Smooth muscle cell (in vitro differentiated cells): ENCODE data around the gene IFIT2. TPM values are rescaled to one million over a fixed set of nuclear protein-coding genes. Genes with fewer than 3 reads are reported as not detected.
A peak's percentile ranks its signal among the peaks of the same experiment; 100 is the strongest.
"Not testable (repeated sequence)": the region's sequence is repeated elsewhere in the genome, so short reads cannot be mapped to it uniquely, and the experiment has no call there.

Experiments used
- DNase-seq: peaks from one replicate; lab custom pipeline; 2025; ENCODE audit not compliant: unreplicated experiment; lab: John Stamatoyannopoulos, UW
- H2AFZ ChIP-seq: fragments of 200-600 bp; sonication (generic); 2 replicates; pipeline ENCODE4 v1.6.0; 2016; ENCODE audit warnings: antibody characterized with exemption, low read depth, mild to moderate bottlenecking
- H3F3A ChIP-seq: fragments of 200-600 bp; sonication (generic); 2 replicates; pipeline ENCODE4 v1.6.0; 2017; ENCODE audit warnings: antibody characterized with exemption, low read depth
- H3K27ac ChIP-seq: fragments of 200-600 bp; sonication (generic); 2 replicates; pipeline ENCODE4 v1.5.1; 2016; ENCODE audit warnings: low read depth, mild to moderate bottlenecking
- H3K27me3 ChIP-seq: fragments of 200-600 bp; sonication (generic); 2 replicates; pipeline ENCODE4 v1.6.1; 2016; ENCODE audit warnings: low read depth, mild to moderate bottlenecking
- H3K36me3 ChIP-seq: fragments of 200-600 bp; sonication (generic); 2 replicates; pipeline ENCODE4 v1.5.1; 2016; ENCODE audit warnings: low read depth
- H3K4me1 ChIP-seq: fragments of 200-600 bp; sonication (generic); 2 replicates; pipeline ENCODE4 v1.5.1; 2016; ENCODE audit warnings: low read depth
- H3K4me2 ChIP-seq: fragments of 200-600 bp; sonication (generic); 2 replicates; pipeline ENCODE4 v1.6.0; 2016; ENCODE audit warnings: mild to moderate bottlenecking
- H3K4me3 ChIP-seq: fragments of 200-600 bp; sonication (generic); 2 replicates; pipeline ENCODE4 v1.5.1; 2016; ENCODE audit warnings: mild to moderate bottlenecking
- H3K79me2 ChIP-seq: fragments of 200-600 bp; sonication (generic); 2 replicates; pipeline ENCODE4 v1.6.0; 2016; ENCODE audit warnings: low read depth, mild to moderate bottlenecking
- H3K9ac ChIP-seq: fragments of 200-600 bp; sonication (generic); 2 replicates; pipeline ENCODE4 v1.6.0; 2016; ENCODE audit warnings: low read depth
- H3K9me3 ChIP-seq: fragments of 200-600 bp; sonication (generic); replicated peaks from 2 replicates; pipeline ENCODE4 v1.5.1; 2016; ENCODE audit warnings: low read depth
- H4K20me1 ChIP-seq: fragments of 200-600 bp; sonication (generic); 2 replicates; pipeline ENCODE4 v1.6.0; 2016; ENCODE audit warnings: low read depth
- WGBS: methylation state at CpG from one replicate; pipeline ENCODE4 v1.1.7; 2016; ENCODE audit warnings: low lambda C conversion rate; 5-methylcytosine and 5-hydroxymethylcytosine counted together
- polyA plus RNA-seq: library from polyadenylated mRNA; unstranded; fragments of >200 nt; fragmentation: Nextera tagmentation; extraction: Ambion mirVana; gene quantifications from 2 replicates; pipeline ENCODE4 v1.2.1, GENCODE V29; 2016
- total RNA-seq: library from RNA; depleted of rRNA; stranded (reverse); fragments of >200 nt; gene quantifications from 2 replicates; pipeline ENCODE4 v1.2.3, GENCODE V29; 2014
- TF ChIP-seq, protein P1 (sequence below): fragments of 200-600 bp; sonication (generic); IDR thresholded peaks from 2 replicates; pipeline ENCODE4 v1.5.1; 2017; ENCODE audit warnings: borderline replicate concordance, mild to moderate bottlenecking, antibody characterized with exemption; ENCODE audit not compliant: insufficient read depth, poor library complexity, severe bottlenecking

IFIT2 gene
- total and polyA plus RNA-seq, 2 experiments from 2014 or later, result 0.27 to 1.5 TPM

DNA sequence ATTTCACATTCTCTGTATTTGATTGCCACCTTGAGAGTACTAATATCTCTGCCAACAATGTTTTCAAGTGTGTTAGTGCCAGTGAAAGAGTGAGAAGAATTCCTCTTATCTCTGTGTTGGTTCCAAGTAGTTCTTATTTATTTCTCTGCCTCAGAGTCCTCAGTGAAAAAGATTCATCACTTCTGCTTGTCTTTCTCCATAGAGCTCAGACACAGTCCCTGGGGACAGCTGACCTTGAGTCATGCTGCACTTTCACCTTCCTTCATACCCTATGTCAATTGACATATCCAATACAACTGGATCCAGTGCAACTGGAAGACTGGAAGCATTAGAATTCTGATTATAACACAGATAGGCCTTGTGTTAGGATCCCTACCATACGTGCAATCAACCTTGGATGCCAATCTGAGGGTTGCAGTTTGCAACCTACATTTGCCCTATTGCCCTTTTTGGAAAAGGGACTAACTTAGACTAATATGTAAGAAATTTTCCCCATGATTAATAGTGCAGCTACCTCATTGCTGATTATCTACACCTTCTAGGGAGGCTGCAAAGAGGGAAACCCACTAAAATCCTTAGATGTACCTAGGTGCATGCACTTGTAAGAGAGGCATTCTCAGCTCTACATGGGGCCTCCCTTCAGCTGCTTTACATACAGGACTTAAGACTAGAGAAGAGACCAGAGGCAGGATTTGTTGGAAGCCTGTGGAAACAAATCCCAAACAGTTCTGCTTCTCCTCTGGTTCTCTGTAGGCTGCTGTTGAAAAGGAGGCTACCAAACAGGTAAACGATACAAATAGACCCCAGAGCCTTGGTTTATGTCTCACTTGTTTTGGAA lies 8.4 kb downstream of the IFIT2 start:
- WGBS, result 83% methylated on average over 2 of the region's 2 CpGs
- H3K79me2 ChIP-seq, result no peaks in the 10 kb centered on the region

DNA sequence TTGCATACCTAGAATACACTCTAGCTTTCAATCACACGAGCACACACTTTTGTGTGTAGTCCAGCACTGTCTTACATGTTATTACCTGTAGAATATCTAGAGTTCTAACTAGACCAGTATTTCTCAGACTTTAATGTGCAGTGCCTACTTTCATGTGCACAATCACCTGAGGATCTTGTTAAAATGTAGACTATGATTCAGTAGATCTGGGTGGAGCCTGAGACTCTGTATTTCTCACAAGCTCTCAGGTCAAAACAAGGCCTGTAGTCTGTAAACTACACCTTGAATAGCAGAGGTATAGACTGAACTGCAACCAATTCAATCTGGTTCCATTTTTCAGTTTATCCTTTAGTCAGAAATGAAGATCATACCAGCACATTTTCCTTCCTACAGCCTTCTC lies 11.1 kb downstream of the IFIT2 start:
- Histone ChIP-seq H3F3A (no peaks in the 10 kb centered on the region), H3K4me1 (no peaks in the 10 kb centered on the region), H2AFZ (no peak overlapping the region), H4K20me1 (no peaks in the 10 kb centered on the region), H3K79me2 (no peaks in the 10 kb centered on the region), H3K9me3 (no peaks in the 10 kb centered on the region), H3K4me2 (no peak overlapping the region), H3K27ac (no peak overlapping the region), H3K4me3 (no peak overlapping the region), H3K36me3 (no peaks in the 10 kb centered on the region), H3K27me3 (no peaks in the 10 kb centered on the region), H3K9ac (no peak overlapping the region)
- WGBS, result 90% methylated on average over 1 of the region's 1 CpG
- no peak for DNase-seq
- TF ChIP-seq, protein P1, sequence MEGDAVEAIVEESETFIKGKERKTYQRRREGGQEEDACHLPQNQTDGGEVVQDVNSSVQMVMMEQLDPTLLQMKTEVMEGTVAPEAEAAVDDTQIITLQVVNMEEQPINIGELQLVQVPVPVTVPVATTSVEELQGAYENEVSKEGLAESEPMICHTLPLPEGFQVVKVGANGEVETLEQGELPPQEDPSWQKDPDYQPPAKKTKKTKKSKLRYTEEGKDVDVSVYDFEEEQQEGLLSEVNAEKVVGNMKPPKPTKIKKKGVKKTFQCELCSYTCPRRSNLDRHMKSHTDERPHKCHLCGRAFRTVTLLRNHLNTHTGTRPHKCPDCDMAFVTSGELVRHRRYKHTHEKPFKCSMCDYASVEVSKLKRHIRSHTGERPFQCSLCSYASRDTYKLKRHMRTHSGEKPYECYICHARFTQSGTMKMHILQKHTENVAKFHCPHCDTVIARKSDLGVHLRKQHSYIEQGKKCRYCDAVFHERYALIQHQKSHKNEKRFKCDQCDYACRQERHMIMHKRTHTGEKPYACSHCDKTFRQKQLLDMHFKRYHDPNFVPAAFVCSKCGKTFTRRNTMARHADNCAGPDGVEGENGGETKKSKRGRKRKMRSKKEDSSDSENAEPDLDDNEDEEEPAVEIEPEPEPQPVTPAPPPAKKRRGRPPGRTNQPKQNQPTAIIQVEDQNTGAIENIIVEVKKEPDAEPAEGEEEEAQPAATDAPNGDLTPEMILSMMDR, result no peak

More for the DNA sequence above, 8.4 kb downstream of the IFIT2 start:
- Histone ChIP-seq H3K9ac (no peak overlapping the region), H3K9me3 (no peaks in the 10 kb centered on the region), H3K27me3 (no peaks in the 10 kb centered on the region), H3K4me1 (no peaks in the 10 kb centered on the region), H4K20me1 (no peaks in the 10 kb centered on the region), H2AFZ (no peak overlapping the region), H3K36me3 (no peaks in the 10 kb centered on the region), H3F3A (no peaks in the 10 kb centered on the region), H3K27ac (no peak overlapping the region), H3K4me3 (no peak overlapping the region), H3K4me2 (no peak overlapping the region)
- no peak for DNase-seq
- TF ChIP-seq, protein P1, result no peak

DNA sequence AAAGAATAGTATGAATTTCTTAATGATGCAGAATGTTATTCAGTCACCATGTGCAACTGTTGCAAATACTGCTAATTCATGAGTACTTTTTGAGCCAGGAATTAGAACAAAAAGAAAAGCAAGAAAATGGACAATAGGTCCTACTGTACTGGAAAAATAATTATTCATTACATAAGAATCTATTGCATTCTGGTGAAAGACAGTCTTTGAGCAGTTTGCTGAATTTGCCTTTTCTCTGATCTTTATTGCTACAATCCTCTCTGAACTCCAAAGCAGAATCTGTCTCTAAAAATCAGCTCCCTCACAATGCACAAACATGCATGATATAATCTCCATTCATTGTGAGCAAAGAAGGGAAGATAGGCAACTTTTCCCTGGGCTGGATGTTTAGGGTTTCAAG lies 12.8 kb downstream of the IFIT2 start:
- Histone ChIP-seq H2AFZ (no peak overlapping the region), H3K79me2 (no peaks in the 10 kb centered on the region), H3K4me1 (no peaks in the 10 kb centered on the region), H3F3A (no peaks in the 10 kb centered on the region), H3K27me3 (no peaks in the 10 kb centered on the region), H3K4me3 (no peak overlapping the region), H3K9me3 (no peaks in the 10 kb centered on the region), H3K27ac (no peak overlapping the region), H3K4me2 (no peak overlapping the region), H4K20me1 (no peaks in the 10 kb centered on the region), H3K9ac (no peak overlapping the region), H3K36me3 (no peaks in the 10 kb centered on the region)
- DNase-seq, result no peak
- TF ChIP-seq, protein P1, result no peak

DNA sequence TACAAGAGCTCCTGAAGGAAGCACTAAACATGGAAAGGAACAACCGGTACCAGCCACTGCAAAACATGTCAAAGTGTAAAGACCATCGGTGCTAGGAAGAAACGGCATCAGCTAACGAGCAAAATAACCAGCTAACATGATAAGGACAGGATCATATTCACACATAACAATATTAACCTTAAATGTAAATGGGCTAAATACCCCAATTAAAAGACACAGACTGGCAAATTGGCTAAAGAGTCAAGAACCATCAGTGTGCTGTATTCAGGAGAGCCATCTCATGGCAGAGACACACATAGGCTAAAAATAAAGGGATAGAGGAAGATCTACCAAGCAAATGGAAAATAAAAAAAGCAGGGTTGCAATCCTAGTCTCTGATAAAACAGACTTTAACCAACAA lies 16.2 kb downstream of the IFIT2 start:
- H3K9me3 ChIP-seq, H4K20me1 ChIP-seq, H3K36me3 ChIP-seq, H3K4me3 ChIP-seq, DNase-seq, H3K27me3 ChIP-seq, H3K79me2 ChIP-seq, H3K9ac ChIP-seq, H3K4me1 ChIP-seq, H3K27ac ChIP-seq, H3F3A ChIP-seq, H3K4me2 ChIP-seq, H2AFZ ChIP-seq: not testable (repeated sequence)
- 95% methylated on average over 4 of the region's 4 CpGs for WGBS

DNA sequence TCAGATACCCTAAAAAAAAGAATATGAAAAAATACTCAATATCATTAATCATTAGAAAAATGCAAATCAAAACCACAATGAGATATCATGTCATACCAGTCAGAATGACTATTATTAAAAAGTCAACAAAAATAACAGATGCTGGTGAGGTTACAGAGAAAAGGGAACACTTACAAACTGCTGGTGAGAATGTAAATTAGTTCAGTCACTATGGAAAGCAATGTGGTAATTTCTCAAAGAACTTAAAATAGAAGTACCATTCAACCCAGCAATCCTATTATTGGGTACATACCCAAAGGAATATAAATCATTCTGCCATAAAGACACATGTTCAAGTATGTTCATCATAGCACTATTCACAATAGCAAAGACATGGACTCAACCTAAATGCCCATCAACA lies 23.2 kb downstream of the IFIT2 start:
- DNase-seq, H3K4me2 ChIP-seq, H3K27me3 ChIP-seq, H3K79me2 ChIP-seq, H2AFZ ChIP-seq, H3K9me3 ChIP-seq, H3K27ac ChIP-seq, H3K9ac ChIP-seq, H3K4me3 ChIP-seq, H3K36me3 ChIP-seq, H4K20me1 ChIP-seq, H3K4me1 ChIP-seq: not testable (repeated sequence)
- H3F3A ChIP-seq, result peaks cover 22% of the 10 kb centered on the region

DNA sequence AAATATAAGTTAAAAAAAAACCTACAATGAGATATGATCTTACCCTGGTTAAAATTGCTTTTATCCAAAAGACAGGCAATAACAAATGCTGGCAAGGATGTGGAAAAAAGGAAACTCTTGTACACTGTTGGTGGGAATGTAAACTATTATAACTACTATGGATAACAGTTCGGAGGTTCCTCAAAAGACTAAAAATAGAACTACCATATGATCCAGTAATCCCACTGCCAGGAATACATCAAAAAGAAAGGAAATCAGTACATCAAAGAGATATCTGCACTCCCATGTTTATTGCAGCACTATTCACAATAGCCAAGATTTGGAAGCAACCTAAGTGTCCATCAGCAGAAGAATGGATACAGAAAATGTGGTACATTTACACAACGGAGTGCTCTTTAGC lies 24.0 kb downstream of the IFIT2 start:
- Histone ChIP-seq H3K4me2 (peak overlapping the region; percentile 6), H2AFZ (peak overlapping the region; percentile 46), H3F3A (peaks cover 22% of the 10 kb centered on the region)
- 49% methylated on average over 2 of the region's 2 CpGs for WGBS
- not testable (repeated sequence) for DNase-seq, H3K4me3 ChIP-seq, H3K27me3 ChIP-seq, H3K4me1 ChIP-seq, H3K9me3 ChIP-seq, H3K27ac ChIP-seq, H4K20me1 ChIP-seq, H3K79me2 ChIP-seq, H3K9ac ChIP-seq, H3K36me3 ChIP-seq
